GM23338 (cell line): Measurements from ENCODE around the gene DROSHA. TPM values are rescaled to one million over a fixed set of nuclear protein-coding genes. Genes with fewer than 3 reads are reported as not detected.

Experiments used
- ATAC-seq: fragments of 200-7000 bp; cut with Tn5 transposase; 3 replicates; pipeline ENCODE4 v1.9.1; 2020
- DNase-seq: peaks from one replicate; pipeline ENCODE4 v3.0.0-alpha.2; 2015; ENCODE audit warnings: low spot score
- H2AFZ ChIP-seq: fragments of 200-600 bp; sonication (generic); 2 replicates; pipeline ENCODE4 v1.8.0; 2016; ENCODE audit warnings: antibody characterized with exemption, mild to moderate bottlenecking, moderate library complexity
- H3F3A ChIP-seq: fragments of 200-600 bp; sonication (generic); replicated peaks from 2 replicates; pipeline ENCODE4 v1.8.0; 2017; ENCODE audit warnings: antibody characterized with exemption, mixed run types, low read depth
- H3K27ac ChIP-seq: fragments of 200-600 bp; sonication (generic); 2 replicates; pipeline ENCODE4 v1.6.1; 2016; ENCODE audit warnings: low read depth
- H3K27me3 ChIP-seq: fragments of 200-600 bp; sonication (generic); 2 replicates; pipeline ENCODE4 v1.8.0; 2016; ENCODE audit warnings: mild to moderate bottlenecking, mixed run types, moderate library complexity; ENCODE audit not compliant: insufficient read depth
- H3K36me3 ChIP-seq: fragments of 200-600 bp; sonication (generic); 2 replicates; pipeline ENCODE4 v1.8.0; 2016; ENCODE audit warnings: mild to moderate bottlenecking; ENCODE audit not compliant: insufficient read depth
- H3K4me1 ChIP-seq: fragments of 200-600 bp; sonication (generic); 2 replicates; pipeline ENCODE4 v1.8.0; 2016; ENCODE audit warnings: mild to moderate bottlenecking, moderate library complexity; ENCODE audit not compliant: insufficient read depth
- H3K4me2 ChIP-seq: fragments of 200-600 bp; sonication (generic); 2 replicates; pipeline ENCODE4 v1.7.1; 2017; ENCODE audit warnings: mixed run types
- H3K4me3 ChIP-seq: fragments of 200-600 bp; sonication (generic); 2 replicates; pipeline ENCODE4 v1.6.1; 2016; ENCODE audit warnings: mixed run types
- H3K79me2 ChIP-seq: fragments of 200-600 bp; sonication (generic); replicated peaks from 2 replicates; pipeline ENCODE4 v1.8.0; 2017; ENCODE audit warnings: mild to moderate bottlenecking; ENCODE audit not compliant: insufficient read depth
- H3K9me2 ChIP-seq: fragments of 200-600 bp; sonication (generic); 2 replicates; pipeline ENCODE4 v1.8.0; 2017; ENCODE audit not compliant: insufficient read depth
- H4K20me1 ChIP-seq: fragments of 200-600 bp; sonication (generic); replicated peaks from 2 replicates; pipeline ENCODE4 v1.8.0; 2017; ENCODE audit warnings: mild to moderate bottlenecking; ENCODE audit not compliant: insufficient read depth
- H3K27ac Mint-ChIP-seq: 2 replicates; pipeline ENCODE4 v1.8.0; 2020; ENCODE audit warnings: inconsistent platforms, mild to moderate bottlenecking, moderate library complexity, mixed read lengths
- H3K27me3 Mint-ChIP-seq: 3 replicates; pipeline ENCODE4 v1.8.0; 2022; ENCODE audit warnings: low read depth, mild to moderate bottlenecking, moderate library complexity, mixed read lengths, inconsistent platforms; ENCODE audit not compliant: insufficient read depth, poor library complexity
- H3K36me3 Mint-ChIP-seq: 3 replicates; pipeline ENCODE4 v1.8.0; 2021; ENCODE audit warnings: low read depth, mild to moderate bottlenecking, inconsistent platforms, moderate library complexity, mixed read lengths
- H3K4me1 Mint-ChIP-seq: 3 replicates; pipeline ENCODE4 v1.8.0; 2020; ENCODE audit warnings: mild to moderate bottlenecking, inconsistent platforms, mixed read lengths
- H3K4me3 Mint-ChIP-seq: 3 replicates; pipeline ENCODE4 v1.8.0; 2021; ENCODE audit warnings: moderate library complexity, mild to moderate bottlenecking, inconsistent platforms, mixed read lengths
- H3K9me3 Mint-ChIP-seq: 3 replicates; pipeline ENCODE4 v1.8.0; 2020; ENCODE audit warnings: moderate library complexity, mild to moderate bottlenecking, inconsistent platforms, mixed read lengths
- CREB1 ChIP-seq: fragments of 250-450 bp; sonication (Bioruptor Pico); IDR thresholded peaks from 2 replicates; pipeline ENCODE4 v1.5.0; 2020; ENCODE audit warnings: low read depth, mild to moderate bottlenecking, moderate library complexity
- EZH2 ChIP-seq: fragments of 200-600 bp; sonication (generic); IDR thresholded peaks from one replicate; pipeline ENCODE4 v1.8.0; 2017; ENCODE audit warnings: antibody characterized with exemption, mild to moderate bottlenecking, low read depth; ENCODE audit not compliant: unreplicated experiment
- EZH2phosphoT487 ChIP-seq: fragments of 200-600 bp; sonication (generic); IDR thresholded peaks from one replicate; pipeline ENCODE4 v1.8.1; 2018; ENCODE audit warnings: antibody characterized with exemption; ENCODE audit not compliant: unreplicated experiment
- JUNB ChIP-seq: IDR thresholded peaks from one replicate; pipeline ENCODE4 v1.6.1; 2016; ENCODE audit warnings: antibody characterized with exemption; ENCODE audit not compliant: unreplicated experiment
- NANOG ChIP-seq: IDR thresholded peaks from 2 replicates; pipeline ENCODE4 v1.6.1; 2016; ENCODE audit warnings: antibody characterized with exemption, borderline replicate concordance
- POLR2AphosphoS5 ChIP-seq: IDR thresholded peaks from 2 replicates; pipeline ENCODE4 v1.6.1; 2016; ENCODE audit warnings: antibody characterized with exemption, low read depth
- STAT1 ChIP-seq: IDR thresholded peaks from one replicate; pipeline ENCODE4 v1.6.1; 2016; ENCODE audit warnings: antibody characterized with exemption; ENCODE audit not compliant: unreplicated experiment
- ZNF114 ChIP-seq: fragments of 250-450 bp; sonication (Bioruptor Pico); IDR thresholded peaks from 2 replicates; pipeline ENCODE4 v1.5.0; 2020; ENCODE audit warnings: mild to moderate bottlenecking, moderate library complexity
- ZNF331 ChIP-seq: fragments of 250-450 bp; sonication (Bioruptor Pico); IDR thresholded peaks from 2 replicates; pipeline ENCODE4 v1.5.0; 2020; ENCODE audit warnings: low read depth, mild to moderate bottlenecking, moderate library complexity
- polyA plus RNA-seq: library from polyadenylated mRNA; unstranded; fragments of >200 nt; fragmentation: Nextera tagmentation; extraction: Ambion mirVana; gene quantifications from 2 replicates; pipeline ENCODE4 v1.2.1, GENCODE V29; 2016
- total RNA-seq: library from RNA; depleted of rRNA; stranded (reverse); fragments of >200 nt; shearing (Covaris generic); gene quantifications from 2 replicates; pipeline ENCODE4 v1.2.3, GENCODE V29; 2014
- TF ChIP-seq, protein P1 (sequence below): fragments of 250-450 bp; sonication (Bioruptor Pico); IDR thresholded peaks from 2 replicates; pipeline ENCODE4 v1.5.0; 2020; ENCODE audit warnings: mild to moderate bottlenecking, moderate library complexity
- TF ChIP-seq, protein P2 (sequence below): IDR thresholded peaks from one replicate; pipeline ENCODE4 v1.6.1; 2018; ENCODE audit warnings: antibody characterized with exemption; ENCODE audit not compliant: unreplicated experiment
- TF ChIP-seq, protein P3 (sequence below): IDR thresholded peaks from 2 replicates; pipeline ENCODE4 v1.6.1; 2016; ENCODE audit warnings: antibody characterized with exemption
- TF ChIP-seq, protein P4 (sequence below), 2 experiments: fragments of 200-600 bp in 1 of 2; sonication (generic) in 1 of 2; conservative IDR thresholded peaks; 2 replicates each; pipeline versions ENCODE4 v1.5.1 to v1.6.1; 2016 to 2017; ENCODE audit warnings: antibody characterized with exemption in 2 of 2, low read depth in 2 of 2, mild to moderate bottlenecking in 2 of 2, moderate library complexity in 1 of 2

Gene DROSHA
- total and polyA plus RNA-seq, 2 experiments from 2014 or later: 70.6 to 87.8 TPM

DNA sequence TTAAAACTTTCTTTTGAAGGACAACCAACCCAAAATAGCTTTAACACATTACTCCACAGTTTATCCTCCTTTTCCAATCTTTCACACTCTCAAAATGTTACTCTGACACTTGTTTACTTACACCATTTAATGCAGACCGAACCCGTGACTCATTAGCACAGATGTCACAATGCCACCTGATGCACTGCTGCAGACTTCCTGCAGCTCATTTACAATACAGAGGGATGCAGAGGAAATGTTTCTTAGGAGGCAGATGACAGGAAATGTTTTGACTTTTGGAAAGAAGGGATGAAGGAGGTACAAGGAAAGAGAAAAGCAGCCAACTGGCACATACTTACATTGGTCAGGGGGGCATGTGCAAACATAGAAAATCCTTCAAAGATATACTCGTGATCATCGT is 39.0 kb downstream of the DROSHA start:
- peak overlapping the region; percentile 51 for H3K27ac Mint-ChIP-seq
- H3K4me3 Mint-ChIP-seq: no peak overlapping the region
- H3K4me1 Mint-ChIP-seq: peaks cover 37% of the 10 kb centered on the region
- Histone ChIP-seq H3K27ac (peak overlapping the region; percentile 75; the same call in 1 of the 2 replicates), H3K79me2 (no peaks in the 10 kb centered on the region), H3K4me3 (no peak overlapping the region), H3K4me1 (peaks cover 20% of the 10 kb centered on the region), H3K27me3 (no peaks in the 10 kb centered on the region), H3K9me2 (no peaks in the 10 kb centered on the region), H2AFZ (no peak overlapping the region), H3K4me2 (peak overlapping the region; percentile 31; the same call in 1 of the 2 replicates), H3F3A (no peaks in the 10 kb centered on the region), H3K36me3 (peaks cover 22% of the 10 kb centered on the region), H4K20me1 (no peaks in the 10 kb centered on the region)
- no peaks in the 10 kb centered on the region for H3K9me3 Mint-ChIP-seq
- no peaks in the 10 kb centered on the region for H3K27me3 Mint-ChIP-seq
- TF ChIP-seq POLR2AphosphoS5 (no peak), CREB1 (CRISPR knock-in tag) (no peak), JUNB (no peak), STAT1 (no peak), NANOG (no peak), ZNF114 (CRISPR knock-in tag) (no peak), EZH2 (no peak), ZNF331 (CRISPR knock-in tag) (no peak), EZH2phosphoT487 (no peak)
- TF ChIP-seq, protein P1, sequence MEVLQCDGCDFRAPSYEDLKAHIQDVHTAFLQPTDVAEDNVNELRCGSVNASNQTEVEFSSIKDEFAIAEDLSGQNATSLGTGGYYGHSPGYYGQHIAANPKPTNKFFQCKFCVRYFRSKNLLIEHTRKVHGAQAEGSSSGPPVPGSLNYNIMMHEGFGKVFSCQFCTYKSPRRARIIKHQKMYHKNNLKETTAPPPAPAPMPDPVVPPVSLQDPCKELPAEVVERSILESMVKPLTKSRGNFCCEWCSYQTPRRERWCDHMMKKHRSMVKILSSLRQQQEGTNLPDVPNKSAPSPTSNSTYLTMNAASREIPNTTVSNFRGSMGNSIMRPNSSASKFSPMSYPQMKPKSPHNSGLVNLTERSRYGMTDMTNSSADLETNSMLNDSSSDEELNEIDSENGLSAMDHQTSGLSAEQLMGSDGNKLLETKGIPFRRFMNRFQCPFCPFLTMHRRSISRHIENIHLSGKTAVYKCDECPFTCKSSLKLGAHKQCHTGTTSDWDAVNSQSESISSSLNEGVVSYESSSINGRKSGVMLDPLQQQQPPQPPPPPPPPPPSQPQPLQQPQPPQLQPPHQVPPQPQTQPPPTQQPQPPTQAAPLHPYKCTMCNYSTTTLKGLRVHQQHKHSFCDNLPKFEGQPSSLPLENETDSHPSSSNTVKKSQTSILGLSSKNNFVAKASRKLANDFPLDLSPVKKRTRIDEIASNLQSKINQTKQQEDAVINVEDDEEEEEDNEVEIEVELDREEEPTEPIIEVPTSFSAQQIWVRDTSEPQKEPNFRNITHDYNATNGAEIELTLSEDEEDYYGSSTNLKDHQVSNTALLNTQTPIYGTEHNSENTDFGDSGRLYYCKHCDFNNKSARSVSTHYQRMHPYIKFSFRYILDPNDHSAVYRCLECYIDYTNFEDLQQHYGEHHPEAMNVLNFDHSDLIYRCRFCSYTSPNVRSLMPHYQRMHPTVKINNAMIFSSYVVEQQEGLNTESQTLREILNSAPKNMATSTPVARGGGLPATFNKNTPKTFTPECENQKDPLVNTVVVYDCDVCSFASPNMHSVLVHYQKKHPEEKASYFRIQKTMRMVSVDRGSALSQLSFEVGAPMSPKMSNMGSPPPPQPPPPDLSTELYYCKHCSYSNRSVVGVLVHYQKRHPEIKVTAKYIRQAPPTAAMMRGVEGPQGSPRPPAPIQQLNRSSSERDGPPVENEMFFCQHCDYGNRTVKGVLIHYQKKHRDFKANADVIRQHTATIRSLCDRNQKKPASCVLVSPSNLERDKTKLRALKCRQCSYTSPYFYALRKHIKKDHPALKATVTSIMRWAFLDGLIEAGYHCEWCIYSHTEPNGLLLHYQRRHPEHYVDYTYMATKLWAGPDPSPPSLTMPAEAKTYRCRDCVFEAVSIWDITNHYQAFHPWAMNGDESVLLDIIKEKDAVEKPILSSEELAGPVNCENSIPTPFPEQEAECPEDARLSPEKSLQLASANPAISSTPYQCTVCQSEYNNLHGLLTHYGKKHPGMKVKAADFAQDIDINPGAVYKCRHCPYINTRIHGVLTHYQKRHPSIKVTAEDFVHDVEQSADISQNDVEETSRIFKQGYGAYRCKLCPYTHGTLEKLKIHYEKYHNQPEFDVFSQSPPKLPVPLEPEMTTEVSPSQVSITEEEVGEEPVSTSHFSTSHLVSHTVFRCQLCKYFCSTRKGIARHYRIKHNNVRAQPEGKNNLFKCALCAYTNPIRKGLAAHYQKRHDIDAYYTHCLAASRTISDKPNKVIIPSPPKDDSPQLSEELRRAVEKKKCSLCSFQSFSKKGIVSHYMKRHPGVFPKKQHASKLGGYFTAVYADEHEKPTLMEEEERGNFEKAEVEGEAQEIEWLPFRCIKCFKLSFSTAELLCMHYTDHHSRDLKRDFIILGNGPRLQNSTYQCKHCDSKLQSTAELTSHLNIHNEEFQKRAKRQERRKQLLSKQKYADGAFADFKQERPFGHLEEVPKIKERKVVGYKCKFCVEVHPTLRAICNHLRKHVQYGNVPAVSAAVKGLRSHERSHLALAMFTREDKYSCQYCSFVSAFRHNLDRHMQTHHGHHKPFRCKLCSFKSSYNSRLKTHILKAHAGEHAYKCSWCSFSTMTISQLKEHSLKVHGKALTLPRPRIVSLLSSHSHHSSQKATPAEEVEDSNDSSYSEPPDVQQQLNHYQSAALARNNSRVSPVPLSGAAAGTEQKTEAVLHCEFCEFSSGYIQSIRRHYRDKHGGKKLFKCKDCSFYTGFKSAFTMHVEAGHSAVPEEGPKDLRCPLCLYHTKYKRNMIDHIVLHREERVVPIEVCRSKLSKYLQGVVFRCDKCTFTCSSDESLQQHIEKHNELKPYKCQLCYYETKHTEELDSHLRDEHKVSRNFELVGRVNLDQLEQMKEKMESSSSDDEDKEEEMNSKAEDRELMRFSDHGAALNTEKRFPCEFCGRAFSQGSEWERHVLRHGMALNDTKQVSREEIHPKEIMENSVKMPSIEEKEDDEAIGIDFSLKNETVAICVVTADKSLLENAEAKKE: no peak
- TF ChIP-seq, protein P2, sequence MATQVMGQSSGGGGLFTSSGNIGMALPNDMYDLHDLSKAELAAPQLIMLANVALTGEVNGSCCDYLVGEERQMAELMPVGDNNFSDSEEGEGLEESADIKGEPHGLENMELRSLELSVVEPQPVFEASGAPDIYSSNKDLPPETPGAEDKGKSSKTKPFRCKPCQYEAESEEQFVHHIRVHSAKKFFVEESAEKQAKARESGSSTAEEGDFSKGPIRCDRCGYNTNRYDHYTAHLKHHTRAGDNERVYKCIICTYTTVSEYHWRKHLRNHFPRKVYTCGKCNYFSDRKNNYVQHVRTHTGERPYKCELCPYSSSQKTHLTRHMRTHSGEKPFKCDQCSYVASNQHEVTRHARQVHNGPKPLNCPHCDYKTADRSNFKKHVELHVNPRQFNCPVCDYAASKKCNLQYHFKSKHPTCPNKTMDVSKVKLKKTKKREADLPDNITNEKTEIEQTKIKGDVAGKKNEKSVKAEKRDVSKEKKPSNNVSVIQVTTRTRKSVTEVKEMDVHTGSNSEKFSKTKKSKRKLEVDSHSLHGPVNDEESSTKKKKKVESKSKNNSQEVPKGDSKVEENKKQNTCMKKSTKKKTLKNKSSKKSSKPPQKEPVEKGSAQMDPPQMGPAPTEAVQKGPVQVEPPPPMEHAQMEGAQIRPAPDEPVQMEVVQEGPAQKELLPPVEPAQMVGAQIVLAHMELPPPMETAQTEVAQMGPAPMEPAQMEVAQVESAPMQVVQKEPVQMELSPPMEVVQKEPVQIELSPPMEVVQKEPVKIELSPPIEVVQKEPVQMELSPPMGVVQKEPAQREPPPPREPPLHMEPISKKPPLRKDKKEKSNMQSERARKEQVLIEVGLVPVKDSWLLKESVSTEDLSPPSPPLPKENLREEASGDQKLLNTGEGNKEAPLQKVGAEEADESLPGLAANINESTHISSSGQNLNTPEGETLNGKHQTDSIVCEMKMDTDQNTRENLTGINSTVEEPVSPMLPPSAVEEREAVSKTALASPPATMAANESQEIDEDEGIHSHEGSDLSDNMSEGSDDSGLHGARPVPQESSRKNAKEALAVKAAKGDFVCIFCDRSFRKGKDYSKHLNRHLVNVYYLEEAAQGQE: no peak
- TF ChIP-seq, protein P3, sequence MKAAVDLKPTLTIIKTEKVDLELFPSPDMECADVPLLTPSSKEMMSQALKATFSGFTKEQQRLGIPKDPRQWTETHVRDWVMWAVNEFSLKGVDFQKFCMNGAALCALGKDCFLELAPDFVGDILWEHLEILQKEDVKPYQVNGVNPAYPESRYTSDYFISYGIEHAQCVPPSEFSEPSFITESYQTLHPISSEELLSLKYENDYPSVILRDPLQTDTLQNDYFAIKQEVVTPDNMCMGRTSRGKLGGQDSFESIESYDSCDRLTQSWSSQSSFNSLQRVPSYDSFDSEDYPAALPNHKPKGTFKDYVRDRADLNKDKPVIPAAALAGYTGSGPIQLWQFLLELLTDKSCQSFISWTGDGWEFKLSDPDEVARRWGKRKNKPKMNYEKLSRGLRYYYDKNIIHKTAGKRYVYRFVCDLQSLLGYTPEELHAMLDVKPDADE: no peak; the same call in 1 of the 2 replicates
- TF ChIP-seq, protein P4, sequence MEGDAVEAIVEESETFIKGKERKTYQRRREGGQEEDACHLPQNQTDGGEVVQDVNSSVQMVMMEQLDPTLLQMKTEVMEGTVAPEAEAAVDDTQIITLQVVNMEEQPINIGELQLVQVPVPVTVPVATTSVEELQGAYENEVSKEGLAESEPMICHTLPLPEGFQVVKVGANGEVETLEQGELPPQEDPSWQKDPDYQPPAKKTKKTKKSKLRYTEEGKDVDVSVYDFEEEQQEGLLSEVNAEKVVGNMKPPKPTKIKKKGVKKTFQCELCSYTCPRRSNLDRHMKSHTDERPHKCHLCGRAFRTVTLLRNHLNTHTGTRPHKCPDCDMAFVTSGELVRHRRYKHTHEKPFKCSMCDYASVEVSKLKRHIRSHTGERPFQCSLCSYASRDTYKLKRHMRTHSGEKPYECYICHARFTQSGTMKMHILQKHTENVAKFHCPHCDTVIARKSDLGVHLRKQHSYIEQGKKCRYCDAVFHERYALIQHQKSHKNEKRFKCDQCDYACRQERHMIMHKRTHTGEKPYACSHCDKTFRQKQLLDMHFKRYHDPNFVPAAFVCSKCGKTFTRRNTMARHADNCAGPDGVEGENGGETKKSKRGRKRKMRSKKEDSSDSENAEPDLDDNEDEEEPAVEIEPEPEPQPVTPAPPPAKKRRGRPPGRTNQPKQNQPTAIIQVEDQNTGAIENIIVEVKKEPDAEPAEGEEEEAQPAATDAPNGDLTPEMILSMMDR (conservative IDR thresholded peaks at IDR 0.05; ENCODE audit: low read depth in 2 of 2): no peak
- peaks cover 86% of the 10 kb centered on the region for H3K36me3 Mint-ChIP-seq
- no peak for ATAC-seq
- peak; percentile 28 for DNase-seq
